Measurements from ENCODE around the gene ISG15. TPM values are rescaled to one million over a fixed set of nuclear protein-coding genes. Genes with fewer than 3 reads are reported as not detected.

The ISG15 gene
- total RNA-seq, 1 donor from 2014 or later = 210 TPM

DNA sequence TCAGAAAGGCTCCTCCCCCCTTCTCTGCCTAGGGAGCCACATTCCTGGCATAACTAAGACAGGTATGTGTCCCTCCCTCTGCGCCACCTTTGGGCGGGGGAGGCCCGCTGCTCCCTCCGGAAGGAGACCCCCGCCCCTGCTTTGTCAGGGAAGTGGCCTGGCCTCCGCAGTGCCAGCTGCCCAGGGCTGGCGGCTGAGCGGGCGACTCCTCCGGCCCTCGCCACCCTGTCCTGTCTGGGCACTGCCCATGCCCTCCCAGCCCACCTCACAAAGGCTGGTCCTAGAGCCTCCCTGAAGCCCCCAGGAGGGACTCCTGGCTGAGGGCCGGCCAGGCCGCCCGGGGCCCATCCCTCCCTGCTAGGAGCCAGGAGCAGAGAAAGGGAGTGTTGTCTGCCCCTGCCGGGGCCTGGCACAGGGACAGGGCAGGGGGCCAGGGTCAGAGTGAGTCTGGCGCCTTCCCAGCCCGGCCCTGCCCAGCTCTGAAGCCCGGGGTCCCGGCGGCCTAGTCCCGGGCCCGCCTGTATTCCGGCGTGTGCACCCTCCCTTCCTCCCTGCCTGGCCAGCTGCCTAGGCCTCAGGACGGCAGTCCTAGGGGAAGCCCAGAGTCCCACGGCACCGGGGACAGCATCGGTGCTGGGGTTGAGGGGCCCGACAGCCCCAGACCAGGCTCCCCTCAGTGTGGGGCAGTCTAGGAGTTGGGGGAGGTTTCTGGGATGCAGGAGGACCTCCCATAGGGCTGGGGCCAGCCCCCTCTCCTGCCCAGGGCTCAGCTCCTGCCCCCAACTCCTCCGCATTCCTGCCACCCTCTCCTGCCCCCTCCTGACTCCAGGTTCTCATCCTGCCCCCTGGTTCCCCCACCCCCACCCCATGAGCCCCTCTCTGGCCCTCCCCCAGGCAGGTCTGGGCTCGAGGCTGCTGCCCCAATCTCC, 11.7 kb downstream of the ISG15 start:
- intact Hi-C loops (cut with micrococcal nuclease) = no loop called here

DNA sequence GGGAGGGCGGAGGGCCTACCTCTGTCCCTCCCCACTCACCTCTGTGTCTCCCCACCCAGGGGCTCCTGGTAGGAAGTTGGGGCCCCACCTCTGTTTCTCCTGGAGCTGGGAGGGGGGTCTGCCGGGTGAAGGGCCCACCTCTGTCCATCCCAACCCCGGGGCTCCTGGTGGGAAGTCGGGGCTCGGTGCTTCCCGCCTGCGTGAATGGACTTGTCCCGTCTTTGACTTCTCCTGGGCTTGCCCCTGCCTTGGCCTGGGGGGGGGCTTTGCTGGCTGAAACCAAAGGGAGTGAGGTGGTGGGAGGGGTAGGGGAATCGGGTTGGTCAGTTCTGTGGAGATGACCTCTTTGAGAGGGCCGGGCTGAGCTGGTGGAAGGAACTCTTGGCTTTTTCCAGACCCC, 12.4 kb downstream of the ISG15 start:
- intact Hi-C loops (cut with micrococcal nuclease) = no loop called here

DNA sequence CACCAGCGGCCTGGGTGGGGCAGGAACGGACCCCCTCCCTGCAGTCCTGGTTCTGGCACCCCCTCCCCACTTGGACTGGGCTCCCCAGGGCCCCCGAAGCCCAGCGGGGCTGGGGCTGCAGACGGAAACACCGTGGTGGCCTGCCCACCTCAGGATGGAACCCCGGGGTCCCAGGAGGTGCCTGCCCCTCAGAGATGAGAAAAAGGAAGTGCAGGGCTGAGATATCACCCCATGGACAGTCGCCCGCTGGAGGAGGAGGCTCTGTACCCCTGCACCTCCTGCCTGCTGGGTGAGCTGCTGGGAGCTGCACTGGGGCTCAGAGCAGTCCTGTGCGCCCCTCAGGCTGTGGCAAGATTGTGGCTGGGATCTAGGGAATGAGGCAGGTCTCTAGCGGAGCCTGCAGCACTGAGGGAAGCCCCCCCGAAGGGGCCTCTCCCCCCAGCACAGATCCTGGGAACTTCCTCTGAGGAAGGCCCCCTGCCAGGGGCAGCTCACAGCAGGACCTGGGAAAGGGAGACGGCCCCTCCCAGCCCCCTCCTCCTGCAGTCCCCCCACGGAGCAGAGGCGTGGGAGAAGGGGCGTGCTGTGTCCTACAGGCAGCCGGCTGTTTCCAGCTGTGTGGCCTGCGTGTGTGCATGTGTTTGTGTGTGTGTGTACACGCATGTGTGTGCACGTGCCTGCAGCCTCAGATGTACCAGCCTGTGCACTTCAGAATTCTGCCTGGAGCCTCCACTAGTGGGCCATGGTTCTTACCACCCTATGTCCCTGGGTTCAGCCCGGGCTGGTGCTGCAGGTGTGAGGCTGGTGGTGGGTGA, 13.5 kb downstream of the ISG15 start:
- intact Hi-C loops (cut with micrococcal nuclease) = no loop called here

DNA sequence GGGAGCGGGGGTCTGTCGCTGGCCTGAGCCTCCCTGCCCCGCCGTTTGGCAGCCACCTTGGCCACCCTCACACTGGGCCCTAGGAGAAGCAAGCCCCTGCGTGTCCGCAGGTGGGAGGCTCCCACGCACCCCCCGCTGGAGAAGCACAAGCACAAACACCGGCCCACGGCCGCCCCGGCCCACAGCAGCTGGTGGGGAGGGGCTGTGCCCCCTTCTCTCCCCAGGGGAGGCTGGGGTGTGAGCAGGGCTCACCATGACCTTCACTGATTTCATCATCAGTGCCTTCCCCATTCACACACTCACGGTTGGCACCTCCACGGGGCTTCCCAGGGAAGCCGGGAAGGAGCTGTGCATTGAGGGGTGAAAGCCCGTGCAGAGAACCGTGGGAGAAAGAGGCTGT, 14.5 kb downstream of the ISG15 start:
- intact Hi-C loops (cut with micrococcal nuclease) = no loop called here

DNA sequence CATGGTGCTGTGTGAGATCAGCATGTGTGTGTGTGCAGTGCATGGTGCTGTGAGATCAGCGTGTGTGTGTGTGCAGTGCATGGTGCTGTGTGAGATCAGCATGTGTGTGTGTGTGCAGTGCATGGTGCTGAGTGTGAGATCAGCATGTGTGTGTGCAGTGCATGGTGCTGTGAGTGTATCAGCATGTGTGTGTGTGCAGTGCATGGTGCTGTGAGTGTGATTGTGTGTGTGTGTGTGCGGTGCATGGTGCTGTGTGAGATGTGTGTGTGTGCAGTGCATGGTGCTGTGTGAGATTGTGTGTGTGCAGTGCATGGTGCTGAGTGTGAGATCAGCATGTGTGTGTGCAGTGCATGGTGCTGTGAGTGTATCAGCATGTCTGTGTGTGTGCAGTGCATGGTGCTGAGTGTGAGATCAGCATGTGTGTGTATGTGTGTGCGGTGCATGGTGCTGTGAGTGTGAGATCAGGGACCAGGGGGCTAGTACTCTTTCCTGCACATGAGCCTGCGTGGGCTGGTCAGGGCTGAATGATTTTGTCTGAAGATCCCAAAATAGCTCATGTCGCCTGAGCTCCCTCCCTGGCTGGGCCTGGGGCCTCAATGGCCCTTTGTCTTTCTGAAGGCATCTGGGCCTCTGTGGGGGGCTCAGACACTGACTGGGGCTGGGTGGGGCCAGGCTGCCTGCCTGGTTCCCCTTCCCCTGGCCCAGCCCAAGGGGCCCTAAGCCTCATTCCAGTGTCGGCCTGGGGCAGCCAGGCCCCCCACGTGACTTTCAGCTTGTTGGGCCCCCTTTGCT, 17.8 kb downstream of the ISG15 start:
- intact Hi-C loops (cut with micrococcal nuclease) = loop anchor here (10.0 kb wide), 1 partner anchor 884 kb away; the partner anchor contains the start of genes CALML6 and TMEM52

DNA sequence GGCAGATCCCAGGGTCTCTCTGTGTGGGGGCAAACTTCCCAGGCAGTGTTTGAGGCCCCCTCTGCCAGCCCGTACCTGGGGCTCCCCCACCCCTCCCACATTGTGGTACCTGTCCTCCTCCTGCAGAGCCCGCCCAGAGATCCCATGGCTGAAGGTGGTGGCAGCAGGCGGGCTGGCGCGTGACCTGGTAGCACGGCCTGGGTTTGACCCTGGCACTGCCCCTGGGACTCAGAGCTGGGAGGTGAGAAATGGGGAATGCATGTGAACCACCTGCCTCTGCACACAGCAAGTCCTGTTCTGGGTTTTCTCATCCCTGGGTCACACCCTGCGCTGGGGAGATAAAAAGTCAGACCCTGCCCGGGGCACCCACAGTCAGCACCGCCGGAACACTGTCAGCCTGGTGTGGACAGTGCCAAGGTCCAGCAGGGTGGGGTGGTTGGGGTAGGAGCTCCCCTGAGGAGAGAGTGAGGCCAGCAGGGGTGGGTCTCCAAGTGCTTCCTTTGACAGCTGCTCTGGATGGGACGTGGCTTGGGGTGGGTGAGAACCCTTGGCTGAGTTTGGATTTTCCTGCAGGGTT, 18.4 kb downstream of the ISG15 start:
- intact Hi-C loops (cut with micrococcal nuclease) = loop anchor here (2.0 to 10.0 kb wide), 3 partner anchors 85 to 883 kb away; partner anchors contain the start of genes C1orf159, CALML6 and TMEM52

DNA sequence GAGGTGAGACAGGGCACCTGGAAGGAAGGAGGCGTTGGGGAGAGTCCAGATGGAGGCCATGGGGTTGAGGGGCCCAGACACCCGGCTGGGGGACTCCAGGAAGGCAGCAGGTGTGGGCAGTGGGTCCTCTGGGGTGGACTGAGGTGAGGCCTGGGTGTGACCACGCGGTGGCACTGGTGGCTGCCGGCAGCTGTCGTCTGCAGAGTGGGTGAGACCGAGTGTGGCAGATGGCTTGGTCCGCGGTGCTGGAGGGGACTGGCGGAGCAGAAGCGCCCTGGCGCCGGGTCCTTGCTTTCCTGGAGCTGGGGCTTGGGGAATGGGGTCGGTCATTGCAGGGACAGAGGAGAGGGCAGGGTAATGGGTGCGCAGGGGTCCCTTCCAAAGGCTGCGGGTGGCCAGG, 19.1 kb downstream of the ISG15 start:
- intact Hi-C loops (cut with micrococcal nuclease) = loop anchor here (2.0 to 10.0 kb wide), 3 partner anchors 84 to 882 kb away; partner anchors contain the start of genes C1orf159, CALML6 and TMEM52

DNA sequence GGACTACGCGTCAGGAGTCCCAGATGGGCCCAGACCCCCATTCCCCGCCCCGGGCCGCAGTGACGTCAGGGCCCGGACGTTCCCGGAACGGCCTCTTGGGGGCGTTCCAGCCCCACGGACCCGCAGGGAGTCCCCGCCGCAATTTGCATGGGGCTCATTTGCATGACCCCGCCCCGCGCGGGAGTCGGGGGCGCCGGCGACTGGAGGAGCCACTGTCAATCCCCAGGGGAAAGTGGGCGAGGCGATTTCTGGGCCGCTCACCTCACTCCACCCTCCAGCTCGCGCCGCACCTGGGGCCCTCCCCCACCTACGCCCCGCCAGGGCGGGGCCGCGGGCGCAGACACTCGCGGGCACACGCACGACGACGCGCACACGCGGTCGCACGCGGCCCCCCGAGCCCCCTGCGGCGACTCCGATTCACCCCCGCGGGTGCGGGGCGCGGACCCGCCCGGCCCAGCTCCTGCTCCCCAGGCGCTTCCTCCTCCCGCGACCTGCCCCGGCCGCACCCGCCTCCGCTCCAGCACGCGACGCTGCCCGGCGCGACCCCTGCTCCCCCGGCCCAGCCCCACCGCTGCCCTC, 19.8 kb downstream of the ISG15 start:
- intact Hi-C loops (cut with micrococcal nuclease) = loop anchor here (1.0 to 10.0 kb wide), 6 partner anchors 14 to 882 kb away; partner anchors contain the start of genes C1orf159, CALML6 and TMEM52

DNA sequence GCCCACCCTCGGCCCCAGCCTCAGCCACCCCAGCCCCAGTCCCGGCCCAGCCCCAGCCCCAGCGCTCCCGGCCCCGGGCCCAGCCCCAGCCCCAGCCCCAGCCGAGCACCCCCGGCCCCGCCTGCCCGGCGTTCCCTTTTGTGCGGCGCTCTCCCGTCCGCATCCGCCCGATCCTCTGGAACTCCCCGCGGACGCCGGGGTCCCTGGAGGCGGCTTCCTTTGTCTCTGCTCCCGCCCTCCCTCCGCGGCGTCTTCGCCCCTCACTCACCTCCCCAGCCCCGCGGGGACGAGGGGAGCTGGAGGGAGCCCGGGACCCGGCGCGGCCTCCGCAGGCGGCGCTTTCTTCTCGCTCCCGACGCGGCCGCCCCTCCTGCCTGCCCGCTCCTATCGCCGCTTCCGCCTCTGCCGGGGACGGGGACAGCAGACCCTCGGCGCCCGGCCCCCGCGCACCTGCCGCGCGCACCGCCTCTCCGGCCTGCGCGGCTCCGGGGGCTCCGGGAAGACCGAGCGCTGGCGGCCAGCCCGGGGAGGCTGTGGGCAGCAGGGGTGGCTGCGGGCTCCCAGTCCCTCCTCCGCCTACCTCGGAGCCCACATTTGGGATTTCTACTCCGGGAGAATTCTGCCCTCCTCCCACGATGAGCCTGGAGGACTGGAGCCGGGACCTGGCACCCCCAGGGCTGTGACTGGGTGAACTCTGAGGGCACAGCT, 20.6 kb downstream of the ISG15 start:
- intact Hi-C loops (cut with micrococcal nuclease) = loop anchor here (1.0 to 10.0 kb wide), 6 partner anchors 15 to 881 kb away; partner anchors contain the start of genes C1orf159, CALML6 and TMEM52

DNA sequence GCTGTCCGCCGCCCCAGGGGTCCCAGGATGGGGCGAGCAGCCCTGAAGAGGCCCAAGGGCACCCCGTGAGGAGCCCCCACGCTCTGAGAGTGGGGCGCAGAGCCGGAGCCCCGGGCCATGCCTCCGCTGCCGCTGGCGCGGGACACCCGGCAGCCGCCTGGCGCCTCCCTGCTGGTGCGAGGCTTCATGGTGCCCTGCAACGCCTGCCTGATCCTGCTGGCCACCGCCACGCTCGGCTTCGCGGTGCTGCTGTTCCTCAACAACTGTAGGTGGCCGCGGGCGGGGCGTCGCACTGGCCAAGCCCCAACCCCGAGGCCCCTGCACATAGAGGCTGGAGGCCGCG, 21.1 kb downstream of the ISG15 start:
- intact Hi-C loops (cut with micrococcal nuclease) = loop anchor here (10.0 kb wide), 1 partner anchor 880 kb away; the partner anchor contains the start of genes CALML6 and TMEM52

DNA sequence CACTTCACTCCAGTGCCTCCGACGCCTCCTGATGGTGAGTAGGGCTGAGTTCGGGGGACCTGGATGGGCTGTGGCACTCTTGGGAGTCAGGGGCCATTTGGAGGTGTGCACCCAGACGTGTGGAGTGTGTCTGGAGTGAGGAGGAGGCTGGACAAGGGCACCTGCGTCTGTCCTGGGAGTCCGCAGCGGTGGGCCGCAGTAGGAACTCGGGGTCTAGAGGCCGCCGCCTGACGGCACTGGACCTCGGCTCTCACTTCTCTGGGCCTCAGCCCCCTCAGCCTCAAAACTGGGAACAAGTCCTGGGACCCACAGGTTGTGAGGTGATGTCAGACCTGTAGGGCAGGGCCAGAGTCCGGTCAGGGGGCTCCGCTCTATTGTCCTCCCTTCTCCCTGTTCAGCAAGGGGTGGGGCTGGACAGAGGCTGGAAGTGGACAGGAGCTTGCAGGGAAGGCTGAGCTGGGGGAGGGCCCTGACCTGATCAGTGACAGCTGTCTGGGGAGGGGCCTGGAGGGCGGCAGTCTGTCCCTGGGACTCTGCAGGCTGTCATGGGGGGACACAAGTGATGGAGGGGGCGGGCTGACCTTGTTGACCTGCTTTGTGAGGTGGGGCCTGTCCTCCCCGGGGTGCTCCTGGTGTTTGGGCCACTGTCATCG, 22.1 kb downstream of the ISG15 start:
- intact Hi-C loops (cut with micrococcal nuclease) = loop anchor here (10.0 kb wide), 1 partner anchor 879 kb away; the partner anchor contains the start of genes CALML6 and TMEM52

DNA sequence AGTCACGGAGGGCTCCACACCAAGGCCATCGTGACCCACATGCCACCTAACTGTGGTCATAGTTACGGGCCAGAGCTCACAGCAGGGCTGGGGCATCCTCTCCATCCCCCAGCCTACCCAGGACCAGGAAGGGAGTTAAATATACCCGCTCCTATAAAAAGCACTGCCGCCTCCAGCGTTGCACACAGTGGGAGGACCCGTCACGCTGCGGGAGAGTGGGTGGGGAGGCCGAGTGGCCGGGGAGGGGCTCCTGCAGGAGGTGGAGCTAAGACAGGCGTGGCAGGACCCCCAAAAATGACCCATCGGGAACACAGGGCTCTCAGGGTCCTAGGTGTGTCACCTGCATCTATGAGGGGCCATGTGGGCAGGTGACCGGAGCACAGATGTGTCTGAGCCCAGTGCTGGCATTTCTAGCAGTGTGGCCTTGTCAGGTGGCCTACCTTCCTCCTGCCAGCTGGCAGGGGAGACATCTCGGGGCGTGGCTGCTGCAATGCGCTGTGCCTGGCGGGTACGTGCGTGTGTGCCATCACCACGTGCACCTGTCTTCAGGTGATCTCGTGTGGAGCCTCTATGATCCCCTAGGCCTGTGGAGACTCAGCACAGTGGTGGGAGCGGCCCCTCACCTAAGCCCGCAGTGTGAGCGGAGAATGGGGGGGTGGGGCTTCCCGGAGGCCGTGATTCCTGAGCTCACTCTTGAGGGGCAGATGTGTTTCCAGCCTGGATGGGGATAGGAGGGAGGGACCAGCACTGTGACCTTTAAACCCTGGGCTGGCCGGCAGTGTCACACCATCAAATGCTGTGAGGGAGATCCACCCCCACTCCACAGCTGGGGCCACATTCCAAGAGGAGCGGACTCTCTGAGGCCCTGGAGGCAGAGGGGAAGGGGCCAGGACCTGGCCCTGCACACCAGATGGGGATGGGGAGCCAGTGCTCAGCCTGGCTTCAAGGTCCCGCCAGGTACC, 24.4 kb downstream of the ISG15 start:
- intact Hi-C loops (cut with micrococcal nuclease) = loop anchor here (10.0 kb wide), 1 partner anchor 877 kb away; the partner anchor contains the start of genes CALML6 and TMEM52

DNA sequence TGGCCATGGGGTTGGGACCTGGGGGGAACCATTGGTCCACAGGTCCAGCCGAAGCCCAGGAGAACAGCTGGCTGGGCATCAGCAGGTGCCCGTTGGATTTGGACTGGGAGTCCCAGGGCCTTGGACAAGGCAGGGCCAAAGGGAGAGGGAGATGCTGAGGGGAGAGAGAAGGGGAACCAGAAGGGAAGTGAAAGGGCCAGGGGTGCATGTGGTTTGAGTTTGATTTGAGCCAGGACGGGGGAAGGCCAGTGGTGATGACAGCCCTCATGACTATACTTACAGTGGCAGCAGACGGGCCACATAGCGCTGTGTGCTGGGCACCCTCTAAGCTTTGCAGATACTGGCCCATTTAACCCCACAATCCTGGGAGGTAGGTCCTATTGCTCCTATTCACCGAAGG, 25.4 kb downstream of the ISG15 start:
- intact Hi-C loops (cut with micrococcal nuclease) = loop anchor here (10.0 kb wide), 1 partner anchor 876 kb away; the partner anchor contains the start of genes CALML6 and TMEM52

DNA sequence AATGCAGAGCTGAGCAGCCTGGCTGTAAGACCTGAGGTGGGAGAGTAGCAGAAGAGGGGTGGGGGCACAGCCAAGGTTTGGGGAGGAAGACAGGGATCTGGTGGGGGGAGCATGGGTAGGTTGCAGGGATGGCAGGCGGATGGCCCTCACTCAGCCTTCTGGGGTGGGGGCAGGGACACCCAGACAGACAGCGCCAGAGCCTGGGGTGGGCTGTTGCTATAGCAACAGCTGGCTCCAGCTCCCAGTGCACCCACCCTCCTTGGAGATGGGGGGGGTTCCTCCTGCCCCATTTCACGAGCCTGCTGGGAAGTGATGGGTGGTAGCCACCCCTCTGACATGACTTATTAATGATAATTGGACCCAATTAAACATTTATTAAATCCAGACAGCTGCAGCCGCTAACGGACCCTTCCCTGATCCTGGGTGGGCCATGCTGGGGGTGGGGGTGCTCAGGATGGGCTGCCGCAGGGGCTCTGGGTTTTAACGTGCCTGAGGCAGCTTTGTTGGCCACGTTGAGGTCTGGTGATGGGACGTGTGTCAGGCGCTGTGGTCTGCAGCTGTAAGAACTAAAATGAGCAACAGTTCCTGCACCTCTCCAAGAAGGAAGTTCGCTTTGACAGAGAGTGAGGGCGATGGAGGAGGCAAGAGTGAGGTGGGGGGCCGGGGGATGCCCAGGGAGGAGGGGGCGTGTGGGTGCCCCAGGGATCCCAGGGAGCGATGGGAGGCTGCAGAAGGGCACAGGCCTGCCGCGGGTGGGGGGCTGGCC, 26.0 kb downstream of the ISG15 start:
- intact Hi-C loops (cut with micrococcal nuclease) = loop anchor here (10.0 kb wide), 1 partner anchor 875 kb away; the partner anchor contains the start of genes CALML6 and TMEM52

DNA sequence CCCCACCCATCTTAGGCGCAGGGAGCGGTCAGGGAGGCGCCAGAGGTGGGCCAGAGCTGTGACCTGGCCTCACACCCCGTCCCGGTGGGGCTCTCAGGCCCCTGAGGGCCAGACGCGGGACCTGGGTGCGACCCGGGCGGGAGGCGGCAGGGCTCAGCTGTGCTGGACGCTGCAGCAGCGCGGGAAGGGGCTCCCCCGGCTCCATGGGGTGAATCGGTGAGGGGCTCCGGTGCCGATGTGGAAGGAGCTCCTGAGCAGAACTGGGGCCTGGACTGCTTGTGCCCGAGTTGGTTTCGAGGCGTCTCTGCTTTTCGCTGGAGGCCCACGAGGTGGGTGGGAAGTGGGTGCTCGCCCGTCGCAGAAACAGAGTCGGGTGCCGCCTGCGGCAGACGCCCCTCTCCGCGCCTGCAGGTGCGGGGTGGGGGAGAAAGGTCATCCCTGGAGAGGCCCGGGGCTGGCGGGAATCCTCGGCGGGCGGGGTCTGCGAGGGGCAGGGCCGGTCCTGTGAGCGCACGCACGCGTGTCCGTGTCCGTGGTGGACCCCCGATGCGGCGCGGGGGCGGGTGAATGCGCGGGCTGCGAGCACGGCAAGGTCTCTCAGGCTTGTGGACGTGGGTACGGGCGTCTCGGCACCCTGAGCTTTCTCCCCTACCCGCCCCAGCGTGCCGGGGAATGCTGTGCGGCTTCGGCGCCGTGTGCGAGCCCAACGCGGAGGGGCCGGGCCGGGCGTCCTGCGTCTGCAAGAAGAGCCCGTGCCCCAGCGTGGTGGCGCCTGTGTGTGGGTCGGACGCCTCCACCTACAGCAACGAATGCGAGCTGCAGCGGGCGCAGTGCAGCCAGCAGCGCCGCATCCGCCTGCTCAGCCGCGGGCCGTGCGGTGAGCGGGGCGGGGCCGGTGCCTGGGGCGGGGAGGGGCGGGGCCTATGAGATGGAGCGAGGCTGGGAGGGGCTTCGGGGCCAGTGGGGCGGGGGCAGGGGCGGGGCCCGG, 27.0 kb downstream of the ISG15 start:
- intact Hi-C loops (cut with micrococcal nuclease) = loop anchor here (1.0 to 2.0 kb wide), 3 partner anchors 19 to 40 kb away; partner anchors contain the start of gene HES4

Measured in T-helper 1 cell treated with Interleukin-12 subunit alpha and Interleukin-12 subunit beta and Interleukin-4 antibody, amounts not matched to agents 30 ng/mL and 1 ng/mL, for 36 hours (primary cell).